Heart right ventricle (tissue), 16 donors: ENCODE data around the gene RNF130. TPM values are rescaled to one million over a fixed set of nuclear protein-coding genes. Genes with fewer than 3 reads are reported as not detected.

Source experiments
- ATAC-seq, 8 donors: fragments of 200-7000 bp; cut with Tn5 transposase; one replicate each; pipeline ENCODE4 v1.9.1; 2020; ENCODE audit warnings: mild to moderate bottlenecking in 8 of 8, moderate library complexity in 8 of 8, moderate number of reproducible peaks in 1 of 8
- DNase-seq, 2 donors: peaks; one replicate each; pipeline ENCODE4 v3.0.0-alpha.2; 2020
- H3K27ac ChIP-seq, 10 donors: fragments of 200-600 bp; sonication (generic) in 2 of 10; one replicate each; pipeline versions ENCODE4 v1.5.0 to v1.8.0; 2020 to 2022; ENCODE audit warnings: mild to moderate bottlenecking in 3 of 10
- H3K27me3 ChIP-seq, 7 donors: fragments of 200-600 bp; one replicate each; pipeline ENCODE4 v1.8.0; 2021 to 2022; ENCODE audit warnings: mild to moderate bottlenecking in 2 of 7
- H3K36me3 ChIP-seq, 9 donors: fragments of 200-600 bp; sonication (generic) in 1 of 9; one replicate each; pipeline versions ENCODE4 v1.5.0 to v1.8.0; 2020 to 2022; ENCODE audit warnings: mild to moderate bottlenecking in 2 of 9
- H3K4me1 ChIP-seq, 9 donors: fragments of 200-600 bp; sonication (generic) in 1 of 9; one replicate each; pipeline versions ENCODE4 v1.5.0 to v1.8.0; 2020 to 2022; ENCODE audit warnings: mild to moderate bottlenecking in 4 of 9
- H3K4me3 ChIP-seq, 10 donors: fragments of 200-600 bp; sonication (generic) in 2 of 10; one replicate each; pipeline versions ENCODE4 v1.5.0 to v1.8.0; 2020 to 2022; ENCODE audit warnings: mild to moderate bottlenecking in 7 of 10, moderate library complexity in 2 of 10
- H3K9me3 ChIP-seq, 11 donors: fragments of 200-600 bp in 10 of 11; sonication (generic) in 2 of 11; one replicate each; pipeline versions ENCODE4 v1.5.0 to v1.8.0; 2013 to 2022; ENCODE audit warnings: mild to moderate bottlenecking in 2 of 11, control low read depth in 1 of 11, moderate library complexity in 1 of 11
- WGBS, 2 donors: extraction: QIAGEN DNeasy Blood & Tissue Kit; methylation state at CpG; one replicate each; pipeline ENCODE4 v1.1.7; 2013; ENCODE audit warnings: inconsistent platforms in 1 of 2; 5-methylcytosine and 5-hydroxymethylcytosine counted together
- intact Hi-C, 10 donors: fragments of 100-400 bp; cut with DNase I; formaldehyde crosslinking; loops; one replicate each; pipeline versions ENCODE4 v1.11.1 to v1.14.2; 2022
- polyA plus RNA-seq, 2 donors: library from polyadenylated mRNA; stranded (reverse); fragments of 200-250 nt; gene quantifications; one replicate each; pipeline ENCODE4 v1.2.3, GENCODE V29; 2013
- total RNA-seq, 10 donors: library from RNA; stranded (reverse); fragmentation: NEBNext Ultra II Directional in 3 of 10; extraction: Animal tissue kit (Norgen Biotek cat#: 25700) in 3 of 10; gene quantifications; one replicate each; pipeline versions ENCODE4 v1.2.1 to v1.2.4, GENCODE V29; 2021 to 2023
- TF ChIP-seq, protein P1 (sequence below), 9 donors: fragments of 200-600 bp; sonication (generic) in 2 of 9; IDR thresholded peaks; one replicate each; pipeline versions ENCODE4 v1.5.0 to v1.8.0; 2021 to 2022; ENCODE audit warnings: antibody characterized with exemption in 9 of 9, mild to moderate bottlenecking in 5 of 9, moderate library complexity in 1 of 9
- donor health status: Arrhythmogenic right ventricular cardiomyopathy.
- donor health status: ischemic (EF 13 %, LVEDD 7.1; RV severe dilation, severe dysfunction).
- donor health status: healthy with polysubstance abuse.
- donor health status: DM: no; HTN: yes; CAD: no.
- donor health status: DM: no; HTN: no; CAD: no.
- donor health status: ischemic (EF 25% LVEDD 6.9; RV normal size, moderate dysfunction).
- donor health status: ischemic (EF 25% LVEDD 5.7; RV mildly dilated, moderate dysfunction).
- donor health status: healthy.
- donor health status: DM: yes; HTN: yes; CAD: no.
- donor health status: Ischemic cardiomyopathy.
- donor health status: ischemic (EF 35%, LVEDD 5.7; RV mildly dilated, moderate dysfunction).
- donor health status: nonischemic (EF 11% LVEDD 7.7; RV severe dilation, severe dysfunction).
- donor health status: DM: yes; HTN: yes; CAD: no.
- donor health status: PGD.
- donor health status: ischemic (EF 29% LVEDD 5.4; RV normal size, mild dysfunction).
- donor health status: nonischemic (EF 23%, LVEDD 6.1; RV moderate dilation, normal function).

RNF130 gene
- total and polyA plus RNA-seq, 12 donors, result 21.9 to 55.8 (median 33.2) TPM

- ATAC-seq (no peak), DNase-seq (no peak)
- Histone ChIP-seq H3K27me3 (peaks cover 0 to 26% (median 12%) of the 10 kb centered on the region in 7 donors), H3K9me3 (no peaks in the 10 kb centered on the region), H3K4me1 (no peaks in the 10 kb centered on the region), H3K27ac (no peak overlapping the region), H3K36me3 (no peaks in the 10 kb centered on the region), H3K4me3 (no peak overlapping the region)
- TF ChIP-seq, protein P1, sequence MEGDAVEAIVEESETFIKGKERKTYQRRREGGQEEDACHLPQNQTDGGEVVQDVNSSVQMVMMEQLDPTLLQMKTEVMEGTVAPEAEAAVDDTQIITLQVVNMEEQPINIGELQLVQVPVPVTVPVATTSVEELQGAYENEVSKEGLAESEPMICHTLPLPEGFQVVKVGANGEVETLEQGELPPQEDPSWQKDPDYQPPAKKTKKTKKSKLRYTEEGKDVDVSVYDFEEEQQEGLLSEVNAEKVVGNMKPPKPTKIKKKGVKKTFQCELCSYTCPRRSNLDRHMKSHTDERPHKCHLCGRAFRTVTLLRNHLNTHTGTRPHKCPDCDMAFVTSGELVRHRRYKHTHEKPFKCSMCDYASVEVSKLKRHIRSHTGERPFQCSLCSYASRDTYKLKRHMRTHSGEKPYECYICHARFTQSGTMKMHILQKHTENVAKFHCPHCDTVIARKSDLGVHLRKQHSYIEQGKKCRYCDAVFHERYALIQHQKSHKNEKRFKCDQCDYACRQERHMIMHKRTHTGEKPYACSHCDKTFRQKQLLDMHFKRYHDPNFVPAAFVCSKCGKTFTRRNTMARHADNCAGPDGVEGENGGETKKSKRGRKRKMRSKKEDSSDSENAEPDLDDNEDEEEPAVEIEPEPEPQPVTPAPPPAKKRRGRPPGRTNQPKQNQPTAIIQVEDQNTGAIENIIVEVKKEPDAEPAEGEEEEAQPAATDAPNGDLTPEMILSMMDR (IDR thresholded peaks at IDR 0.05), result no peak
- 87 to 88% methylated on average over 14 of the region's 14 CpGs for WGBS, 2 donors
- intact Hi-C loops, result no loop called here
Observed at GRCh38 chr5:180115326-180116076, 43.9 kb upstream of the RNF130 start.

DNA sequence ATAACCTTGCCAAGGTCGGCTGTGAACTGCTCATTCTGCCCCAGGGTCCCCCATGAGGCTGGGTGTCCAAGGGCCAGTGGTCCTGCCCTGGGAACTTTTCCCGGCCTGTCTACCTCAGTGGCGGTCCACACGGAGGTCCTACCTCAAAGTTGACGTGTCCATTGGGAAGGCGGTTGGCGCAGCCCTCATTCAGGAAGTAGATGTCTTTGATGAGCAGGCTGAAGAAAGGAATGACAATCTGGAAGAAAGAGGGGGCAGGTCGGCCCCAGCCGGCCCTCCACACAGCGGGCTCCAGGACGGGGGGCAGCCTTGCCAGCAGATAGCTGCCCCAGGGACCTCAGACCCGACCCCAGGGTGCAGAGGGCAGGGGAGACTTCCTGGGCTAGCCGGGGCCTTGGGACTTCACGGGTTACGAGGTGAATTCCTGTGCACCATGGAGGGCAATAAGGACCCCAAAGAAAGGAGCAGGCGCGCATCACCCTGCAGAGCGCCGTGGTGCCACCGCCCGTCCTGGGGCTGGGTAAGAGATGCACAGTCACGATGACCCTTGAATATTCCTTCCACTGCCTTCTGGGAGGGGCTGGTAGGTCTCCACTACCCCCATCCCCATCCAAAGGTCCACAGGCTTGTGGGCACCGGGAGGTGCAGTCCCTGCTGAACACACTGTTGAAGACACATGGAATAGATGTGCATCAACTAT, 42.9 kb upstream of the RNF130 start:
- Histone ChIP-seq H3K36me3 (no peaks in the 10 kb centered on the region), H3K9me3 (no peaks in the 10 kb centered on the region), H3K27ac (no peak overlapping the region), H3K27me3 (peaks cover 0 to 19% (median 4%) of the 10 kb centered on the region in 7 donors), H3K4me1 (no peaks in the 10 kb centered on the region), H3K4me3 (no peak overlapping the region)
- 85 to 88% methylated on average over 23 of the region's 23 CpGs for WGBS, 2 donors
- no peak for ATAC-seq
- no peak for DNase-seq
- TF ChIP-seq, protein P1 (IDR thresholded peaks at IDR 0.05), result no peak
- intact Hi-C loops, result no loop called here

DNA sequence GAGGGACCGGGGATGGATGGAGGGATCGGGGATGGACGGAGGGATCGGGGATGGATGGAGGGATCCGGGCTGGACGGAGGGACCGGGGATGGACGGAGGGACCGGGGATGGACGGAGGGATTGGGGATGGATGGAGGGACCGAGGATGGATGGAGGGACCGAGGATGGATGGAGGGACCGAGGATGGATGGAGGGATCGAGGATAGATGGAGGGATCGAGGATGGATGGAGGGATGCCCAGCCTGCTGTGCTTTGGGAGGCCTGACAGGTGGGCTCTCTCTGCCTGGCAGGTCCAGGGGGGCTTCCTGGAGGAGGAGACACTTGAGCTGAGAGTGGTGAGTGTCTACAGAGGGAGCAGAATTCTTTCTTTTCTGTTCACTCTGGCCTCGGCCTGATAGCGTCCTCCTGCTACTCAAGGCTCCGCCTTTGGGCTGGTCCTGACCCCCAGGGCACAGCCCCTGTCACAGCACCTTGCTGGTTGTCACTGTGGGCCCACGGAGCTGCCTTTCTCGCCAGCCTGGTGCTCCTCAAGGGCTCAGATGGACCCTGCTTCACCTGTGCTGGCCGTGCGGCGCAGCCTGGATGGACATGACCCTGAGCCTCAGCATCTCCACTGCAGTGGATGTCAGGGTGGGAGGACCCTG, 42.2 kb upstream of the RNF130 start:
- intact Hi-C loops, result no loop called here
- peaks cover 0 to 1% (median 0%) of the 10 kb centered on the region in 11 donors for H3K9me3 ChIP-seq
- no peak overlapping the region for H3K4me3 ChIP-seq
- peaks cover 0 to 16% (median 1%) of the 10 kb centered on the region in 7 donors for H3K27me3 ChIP-seq
- TF ChIP-seq, protein P1 (IDR thresholded peaks at IDR 0.05), result no peak
- ATAC-seq (no peak), DNase-seq (no peak)
- 90 to 92% methylated on average over 23 of the region's 23 CpGs for WGBS, 2 donors
- no peak overlapping the region for H3K27ac ChIP-seq
- no peaks in the 10 kb centered on the region for H3K36me3 ChIP-seq
- no peaks in the 10 kb centered on the region for H3K4me1 ChIP-seq

- DNase-seq, result no peak
- Histone ChIP-seq H3K4me3 (no peak overlapping the region), H3K4me1 (no peaks in the 10 kb centered on the region), H3K9me3 (peaks cover 0 to 16% (median 8%) of the 10 kb centered on the region in 11 donors), H3K27ac (no peak overlapping the region), H3K36me3 (no peaks in the 10 kb centered on the region), H3K27me3 (peaks cover 0 to 10% (median 0%) of the 10 kb centered on the region in 7 donors)
- intact Hi-C loops, result no loop called here
- WGBS, 2 donors, result 82 to 91% methylated on average over 15 of the region's 15 CpGs
- TF ChIP-seq, protein P1 (IDR thresholded peaks at IDR 0.05), result no peak
- no peak for ATAC-seq
Observed at GRCh38 chr5:180112181-180112861, 40.8 kb upstream of the RNF130 start.
